CD4-positive, alpha-beta T cell (primary cell): Measurements from ENCODE around the gene ZCCHC2. TPM values are rescaled to one million over a fixed set of nuclear protein-coding genes. Genes with fewer than 3 reads are reported as not detected.

Source experiments
- ATAC-seq: fragments of 200-7000 bp; cut with Tn5 transposase; one replicate; pipeline ENCODE4 v1.10.0; 2022; ENCODE audit warnings: mild to moderate bottlenecking; ENCODE audit not compliant: poor library complexity
- CTCF ChIA-PET: fragments of 350-600 bp; sonication (Branson Sonifier 250); formaldehyde crosslinking; loops from one replicate; lab custom pipeline; 2021; ENCODE audit warnings: antibody characterized with exemption, inconsistent platforms; lab: Charles Lee
- POLR2A ChIA-PET: fragments of 350-600 bp; sonication (Branson Sonifier 250); formaldehyde crosslinking; loops from one replicate; lab custom pipeline; 2021; ENCODE audit warnings: antibody characterized with exemption, inconsistent platforms; lab: Charles Lee
- DNase-seq, 14 experiments: peaks; one replicate each; pipeline ENCODE4 v3.0.0-alpha.2; 2013 to 2020; ENCODE audit warnings: mixed read lengths in 2 of 14
- H3K27ac ChIP-seq, 2 donors: one replicate each; pipeline versions ENCODE4 v1.5.1 to v1.7.0; 2013; ENCODE audit warnings: low read length in 2 of 2, low read depth in 1 of 2, mild to moderate bottlenecking in 1 of 2
- H3K27me3 ChIP-seq, 2 experiments: 1 replicate in 1 of 2; 2 replicates in 1 of 2; pipeline versions ENCODE4 v1.6.1 to v1.7.0; 2013; ENCODE audit warnings: low read length in 2 of 2, control low read depth in 1 of 2, mild to moderate bottlenecking in 1 of 2, moderate library complexity in 1 of 2; ENCODE audit not compliant: insufficient read depth in 2 of 2, control insufficient read depth in 1 of 2
- H3K36me3 ChIP-seq: one replicate; pipeline ENCODE4 v1.6.1; 2013; ENCODE audit warnings: low read length, control low read depth; ENCODE audit not compliant: insufficient read depth
- H3K4me1 ChIP-seq: one replicate; pipeline ENCODE4 v1.6.1; 2013; ENCODE audit warnings: low read length, control low read depth; ENCODE audit not compliant: insufficient read depth
- H3K4me3 ChIP-seq: one replicate; pipeline ENCODE4 v1.5.1; 2013; ENCODE audit warnings: mild to moderate bottlenecking, low read length, moderate library complexity
- H3K9me3 ChIP-seq, 2 experiments: 1 replicate in 1 of 2; 2 replicates in 1 of 2; pipeline versions ENCODE4 v1.6.1 to v1.7.0; 2013; ENCODE audit warnings: low read length in 2 of 2, mild to moderate bottlenecking in 2 of 2, control low read depth in 1 of 2, moderate library complexity in 1 of 2; ENCODE audit not compliant: control insufficient read depth in 1 of 2, insufficient read depth in 1 of 2
- H3K27ac Mint-ChIP-seq: one replicate; pipeline ENCODE4 v1.8.0; 2020; ENCODE audit warnings: mixed read lengths
- H3K27me3 Mint-ChIP-seq: one replicate; pipeline ENCODE4 v1.8.0; 2021; ENCODE audit warnings: mixed read lengths
- H3K36me3 Mint-ChIP-seq: one replicate; pipeline ENCODE4 v1.8.0; 2021; ENCODE audit warnings: low read depth, mixed read lengths
- H3K4me1 Mint-ChIP-seq: one replicate; pipeline ENCODE4 v1.8.0; 2021; ENCODE audit warnings: low read depth, mixed read lengths
- H3K4me3 Mint-ChIP-seq: one replicate; pipeline ENCODE4 v1.8.0; 2020; ENCODE audit warnings: mild to moderate bottlenecking, mixed read lengths
- H3K9me3 Mint-ChIP-seq: one replicate; pipeline ENCODE4 v1.8.0; 2020; ENCODE audit warnings: mixed read lengths
- intact Hi-C, 2 experiments: fragments of 100-400 bp; cut with DNase I in 1 of 2; cut with micrococcal nuclease in 1 of 2; formaldehyde crosslinking; loops; one replicate each; pipeline versions ENCODE4 v1.15.1 to v1.9.0; 2023 to 2025; cut with DNase I, micrococcal nuclease
- total RNA-seq, 174 experiments: library from RNA in 2 of 174; stranded (reverse) in 2 of 174; gene quantifications; one replicate each; pipeline ENCODE4 v1.2.3 and lab custom pipeline; 2021 to 2026
- TF ChIP-seq, protein P1 (sequence below): fragments of 200-600 bp; IDR thresholded peaks from one replicate; pipeline ENCODE4 v1.8.0; 2022; ENCODE audit warnings: antibody characterized with exemption, mild to moderate bottlenecking

Gene ZCCHC2
- total RNA-seq, 2 experiments from 2014 or later: 85.0 to 85.4 TPM

DNA sequence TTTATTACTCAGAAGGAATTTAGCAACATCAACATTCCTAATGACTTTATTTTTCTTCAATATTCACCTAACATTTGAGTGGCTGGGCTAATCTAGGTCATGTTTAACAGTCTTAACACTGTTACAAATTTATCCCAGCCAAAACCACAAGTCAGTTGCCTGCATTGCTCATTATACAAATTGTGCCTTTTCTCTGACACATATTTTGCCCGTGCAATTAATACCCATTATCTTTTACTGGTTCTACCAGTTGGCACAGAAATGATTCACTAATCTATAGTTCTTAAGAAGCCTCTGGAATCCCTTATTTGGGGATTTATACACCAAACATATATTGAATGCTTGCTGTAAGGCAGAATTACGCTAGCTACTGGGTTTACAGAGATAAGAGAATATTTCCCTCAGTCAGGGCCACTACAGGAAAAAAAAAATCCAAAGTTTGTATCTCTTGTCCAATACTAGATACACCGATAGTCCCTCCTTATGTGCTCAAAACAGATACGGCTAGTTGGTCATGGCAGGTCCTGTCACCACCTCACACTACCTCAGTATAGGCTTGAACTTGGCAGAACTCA lies 46.3 kb downstream of the ZCCHC2 start:
- POLR2A ChIA-PET: interaction anchor here (1.2 kb wide), 1 partner anchor 143 kb away, joined by 5 read pairs; no protein-coding TSS in a partner anchor
- DNase-seq: no peak
- TF ChIP-seq, protein P1, sequence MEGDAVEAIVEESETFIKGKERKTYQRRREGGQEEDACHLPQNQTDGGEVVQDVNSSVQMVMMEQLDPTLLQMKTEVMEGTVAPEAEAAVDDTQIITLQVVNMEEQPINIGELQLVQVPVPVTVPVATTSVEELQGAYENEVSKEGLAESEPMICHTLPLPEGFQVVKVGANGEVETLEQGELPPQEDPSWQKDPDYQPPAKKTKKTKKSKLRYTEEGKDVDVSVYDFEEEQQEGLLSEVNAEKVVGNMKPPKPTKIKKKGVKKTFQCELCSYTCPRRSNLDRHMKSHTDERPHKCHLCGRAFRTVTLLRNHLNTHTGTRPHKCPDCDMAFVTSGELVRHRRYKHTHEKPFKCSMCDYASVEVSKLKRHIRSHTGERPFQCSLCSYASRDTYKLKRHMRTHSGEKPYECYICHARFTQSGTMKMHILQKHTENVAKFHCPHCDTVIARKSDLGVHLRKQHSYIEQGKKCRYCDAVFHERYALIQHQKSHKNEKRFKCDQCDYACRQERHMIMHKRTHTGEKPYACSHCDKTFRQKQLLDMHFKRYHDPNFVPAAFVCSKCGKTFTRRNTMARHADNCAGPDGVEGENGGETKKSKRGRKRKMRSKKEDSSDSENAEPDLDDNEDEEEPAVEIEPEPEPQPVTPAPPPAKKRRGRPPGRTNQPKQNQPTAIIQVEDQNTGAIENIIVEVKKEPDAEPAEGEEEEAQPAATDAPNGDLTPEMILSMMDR: no peak
- Histone ChIP-seq H3K4me1 (no peaks in the 10 kb centered on the region), H3K4me3 (no peak overlapping the region), H3K36me3 (peaks cover 70% of the 10 kb centered on the region), H3K27me3 (no peaks in the 10 kb centered on the region), H3K27ac (no peak overlapping the region), H3K9me3 (no peaks in the 10 kb centered on the region)
- CTCF ChIA-PET: interaction anchor here (0.9 kb wide), 1 partner anchor 10 kb away, joined by 3 read pairs; no protein-coding TSS in a partner anchor
- Mint-ChIP-seq H3K4me3 (no peak overlapping the region), H3K4me1 (no peaks in the 10 kb centered on the region), H3K9me3 (no peaks in the 10 kb centered on the region), H3K36me3 (peaks cover 93% of the 10 kb centered on the region), H3K27ac (no peak overlapping the region), H3K27me3 (no peaks in the 10 kb centered on the region)
- intact Hi-C loops: no loop called here
- ATAC-seq: no peak

DNA sequence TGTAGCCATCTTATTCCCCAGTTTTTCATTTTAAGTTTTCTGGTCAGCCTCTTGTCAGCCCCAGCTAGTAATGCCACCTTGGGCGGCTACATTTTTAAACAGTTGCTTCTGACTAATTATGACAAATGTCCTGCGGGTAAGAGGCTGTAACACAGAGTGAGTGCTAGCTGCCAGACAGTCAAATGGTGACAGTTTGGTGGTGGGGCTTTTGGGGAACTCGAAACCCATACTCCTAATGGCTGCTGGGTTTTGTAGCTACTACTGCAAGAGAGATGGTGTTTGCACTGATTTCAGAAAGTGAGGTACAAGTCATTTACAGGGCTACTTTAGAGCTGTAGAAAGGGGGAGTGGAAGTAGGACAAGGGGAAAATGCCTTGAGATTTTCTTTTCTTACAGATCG lies 48.2 kb downstream of the ZCCHC2 start:
- H3K27me3 Mint-ChIP-seq: no peaks in the 10 kb centered on the region
- H3K27ac Mint-ChIP-seq: no peak overlapping the region
- H3K4me1 Mint-ChIP-seq: no peaks in the 10 kb centered on the region
- Histone ChIP-seq H3K27ac (no peak overlapping the region), H3K27me3 (no peaks in the 10 kb centered on the region), H3K36me3 (peaks cover 72% of the 10 kb centered on the region), H3K4me3 (no peak overlapping the region), H3K4me1 (no peaks in the 10 kb centered on the region), H3K9me3 (no peaks in the 10 kb centered on the region)
- no peak for ATAC-seq
- intact Hi-C loops: no loop called here
- TF ChIP-seq, protein P1: no peak
- POLR2A ChIA-PET: no interaction called here
- peaks cover 93% of the 10 kb centered on the region for H3K36me3 Mint-ChIP-seq
- H3K4me3 Mint-ChIP-seq: no peak overlapping the region
- no peak for DNase-seq
- CTCF ChIA-PET: interaction anchor here (1.2 to 1.6 kb wide), 2 partner anchors 13 to 145 kb away, joined by 3 to 10 read pairs; no protein-coding TSS in a partner anchor
- no peaks in the 10 kb centered on the region for H3K9me3 Mint-ChIP-seq

DNA sequence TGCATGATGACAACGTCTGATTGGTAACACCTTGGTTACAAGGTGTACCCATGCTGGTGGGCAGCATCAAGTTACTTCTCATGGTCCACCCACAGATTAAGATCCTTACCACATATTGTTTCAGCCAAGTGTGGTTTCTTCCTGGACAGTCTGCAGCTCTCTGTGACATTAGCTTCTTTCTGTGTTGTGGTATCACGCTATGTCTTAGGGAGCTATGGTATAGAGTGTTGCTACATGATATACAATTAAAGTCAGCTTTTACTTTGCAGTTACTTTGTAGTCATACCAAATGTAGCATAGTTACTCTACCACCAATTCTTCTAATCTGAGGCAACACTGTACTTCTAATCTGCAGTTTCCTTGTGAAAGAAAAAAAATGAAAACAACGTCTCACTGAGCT lies 48.8 kb downstream of the ZCCHC2 start:
- no peaks in the 10 kb centered on the region for H3K27me3 ChIP-seq
- TF ChIP-seq, protein P1: no peak
- Mint-ChIP-seq H3K36me3 (peaks cover 93% of the 10 kb centered on the region), H3K27me3 (no peaks in the 10 kb centered on the region), H3K27ac (no peak overlapping the region), H3K9me3 (no peaks in the 10 kb centered on the region), H3K4me3 (no peak overlapping the region), H3K4me1 (peaks cover 1% of the 10 kb centered on the region)
- POLR2A ChIA-PET: no interaction called here
- intact Hi-C loops: no loop called here
- DNase-seq: no peak
- no peak for ATAC-seq
- CTCF ChIA-PET: interaction anchor here (1.2 to 1.6 kb wide), 2 partner anchors 13 to 146 kb away, joined by 3 to 10 read pairs; no protein-coding TSS in a partner anchor
- H3K4me3 ChIP-seq: no peak overlapping the region
- peaks cover 68% of the 10 kb centered on the region for H3K36me3 ChIP-seq
- no peaks in the 10 kb centered on the region for H3K4me1 ChIP-seq
- H3K27ac ChIP-seq: no peak overlapping the region
- H3K9me3 ChIP-seq: no peaks in the 10 kb centered on the region
